Measurements from ENCODE around the gene HMGN3.
"Not testable (repeated sequence)": the region's sequence is repeated elsewhere in the genome, so short reads cannot be mapped to it uniquely, and the experiment has no call there.

Gene HMGN3

DNA sequence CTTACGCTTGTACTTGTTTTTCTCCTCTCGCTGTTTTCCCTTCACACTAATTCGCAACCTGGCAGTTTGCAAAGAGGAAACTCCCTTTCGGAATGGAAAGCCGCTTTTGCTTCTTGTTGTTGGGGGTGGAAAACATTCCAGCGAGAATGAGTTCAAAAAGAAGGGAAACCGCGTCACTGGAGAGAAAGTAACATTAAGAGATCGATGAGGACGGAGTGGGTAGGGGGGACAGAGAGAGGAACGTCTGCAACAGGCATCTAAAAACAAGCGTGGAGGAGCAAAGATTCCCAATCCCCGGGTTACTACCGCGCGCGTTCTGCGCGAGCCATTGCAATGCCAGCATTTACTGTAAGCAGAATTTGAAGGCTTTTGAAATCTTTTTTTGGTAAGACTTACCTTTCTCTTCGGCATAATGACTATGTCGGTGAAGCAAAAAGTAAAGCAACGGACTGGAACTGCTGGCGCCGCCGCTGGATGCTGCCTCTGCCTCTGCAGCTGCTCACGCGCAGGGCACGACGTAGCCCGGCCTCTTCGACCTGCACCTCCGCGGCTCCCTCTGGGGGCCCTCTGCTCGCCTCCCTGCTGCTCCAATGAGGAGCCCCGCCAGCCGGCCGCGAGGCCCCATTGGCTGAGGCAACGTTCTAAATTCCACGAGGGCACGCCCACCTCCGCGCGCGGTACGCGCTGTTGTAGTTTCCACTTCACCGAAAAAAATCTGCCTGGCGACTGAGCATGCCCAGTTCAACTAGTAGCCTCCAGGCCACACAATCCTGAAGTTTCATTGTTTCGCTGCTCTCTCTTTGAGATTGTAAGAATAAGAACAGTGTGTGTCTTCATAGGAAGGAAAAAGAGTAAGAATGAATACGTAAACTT is at the start of gene HMGN3:
HMGN3 (minus strand) TSS at position 533 of the 873 bp plus-strand sequence.
- peak within 1 kb of the TSS; percentile 71 for H3K4me3 ChIP-seq (ENCODE audit: low read depth, low read length)

DNA sequence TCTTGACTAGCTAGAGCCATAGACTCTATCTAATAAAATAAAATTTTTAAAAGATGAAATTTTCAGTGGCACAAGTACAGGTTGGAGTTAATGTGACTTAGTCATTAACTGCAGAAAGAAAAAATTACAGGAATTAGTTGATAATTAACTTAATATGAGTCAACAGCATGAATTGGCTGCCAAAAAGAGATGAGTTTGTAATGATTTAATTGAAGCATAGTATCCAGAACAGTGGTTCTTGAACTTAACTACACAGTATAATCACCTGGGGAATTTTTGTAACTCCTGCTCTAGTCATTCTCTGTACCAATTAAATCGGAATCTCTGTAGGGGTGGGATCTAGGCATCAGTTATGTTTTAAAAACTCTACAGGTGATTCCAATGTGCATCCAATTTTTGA is 46.3 kb upstream of the HMGN3 start:
- H3K4me3 ChIP-seq (ENCODE audit: low read depth, low read length), result no peak overlapping the region

DNA sequence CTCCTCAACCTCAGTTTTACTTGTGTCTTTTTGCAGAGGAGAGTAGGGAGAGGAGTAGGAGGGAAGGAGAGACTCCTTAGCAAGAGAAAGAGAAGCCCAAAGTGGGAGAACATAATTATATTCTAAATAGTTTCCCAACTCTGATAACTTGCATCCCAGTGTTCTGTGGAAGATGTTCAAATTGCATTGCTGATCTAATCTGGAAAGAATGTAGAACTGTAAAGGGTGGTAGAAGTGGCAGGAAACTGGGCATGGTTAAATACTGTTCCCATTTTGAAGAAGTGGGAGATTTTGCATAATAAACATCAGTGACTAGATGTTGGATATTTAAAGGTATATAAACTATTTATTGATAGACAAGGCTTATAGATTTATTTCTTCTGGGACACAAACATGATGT is 42.6 kb upstream of the HMGN3 start:
- H3K4me3 ChIP-seq (ENCODE audit: low read depth, low read length), result no peak overlapping the region

DNA sequence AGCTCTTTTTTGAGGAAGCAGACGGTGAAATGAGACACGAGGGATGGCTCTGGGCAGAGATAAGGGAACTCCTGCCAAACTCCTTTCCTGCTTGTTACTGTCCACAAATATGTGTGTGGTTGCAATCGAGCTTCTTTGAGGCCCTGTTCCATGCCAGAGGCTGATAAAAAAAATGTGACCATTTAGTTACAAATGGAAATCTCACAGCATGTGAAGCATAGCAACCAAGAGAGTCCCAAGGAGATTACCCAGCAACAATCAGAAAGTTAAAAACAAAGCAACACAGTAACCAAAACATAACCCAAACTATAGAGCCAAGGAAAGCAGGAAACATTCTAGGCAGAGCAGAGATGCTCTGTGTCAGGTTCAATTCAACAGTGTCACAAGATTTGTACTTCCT is 35.4 kb upstream of the HMGN3 start:
- no peak overlapping the region for H3K4me3 ChIP-seq (ENCODE audit: low read depth, low read length)

DNA sequence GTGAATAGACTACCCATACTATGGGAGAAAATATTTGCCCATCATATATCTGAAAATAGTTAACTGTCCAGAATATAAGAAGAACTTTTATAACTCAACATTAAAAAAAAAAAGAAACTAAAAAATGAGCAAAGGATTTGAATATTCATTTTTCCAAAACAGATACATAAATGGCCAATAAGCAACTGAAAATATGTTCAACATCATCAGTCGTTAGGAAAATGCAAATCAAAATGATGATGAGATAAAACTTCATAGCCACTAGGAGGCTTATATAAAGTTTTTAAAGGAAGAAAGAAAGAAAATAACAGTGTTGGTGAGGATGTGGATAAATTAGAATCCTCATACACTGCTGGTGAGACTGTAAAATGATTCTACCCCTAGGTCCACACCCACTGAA is 32.6 kb upstream of the HMGN3 start:
- no peak overlapping the region for H3K4me3 ChIP-seq (ENCODE audit: low read depth, low read length)

DNA sequence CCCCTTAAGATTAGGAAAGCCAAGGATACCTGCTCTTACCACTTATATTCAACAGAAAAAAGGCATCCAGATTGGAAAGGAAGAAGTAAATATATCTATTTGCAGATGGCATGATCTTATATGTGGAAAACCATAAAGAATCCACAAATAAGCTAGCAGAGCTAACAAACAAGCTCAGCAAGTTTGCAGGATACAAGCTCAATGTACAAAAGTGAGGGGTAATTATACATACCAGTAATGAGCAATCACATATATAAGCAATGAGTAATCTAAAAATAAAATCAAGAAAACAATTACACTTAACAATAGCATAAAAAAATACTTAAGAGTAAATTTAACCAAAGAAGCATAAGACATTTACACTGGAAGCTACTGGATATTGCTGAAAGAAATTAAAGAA is 31.6 kb upstream of the HMGN3 start:
- no peak overlapping the region for H3K4me3 ChIP-seq (ENCODE audit: low read depth, low read length)

DNA sequence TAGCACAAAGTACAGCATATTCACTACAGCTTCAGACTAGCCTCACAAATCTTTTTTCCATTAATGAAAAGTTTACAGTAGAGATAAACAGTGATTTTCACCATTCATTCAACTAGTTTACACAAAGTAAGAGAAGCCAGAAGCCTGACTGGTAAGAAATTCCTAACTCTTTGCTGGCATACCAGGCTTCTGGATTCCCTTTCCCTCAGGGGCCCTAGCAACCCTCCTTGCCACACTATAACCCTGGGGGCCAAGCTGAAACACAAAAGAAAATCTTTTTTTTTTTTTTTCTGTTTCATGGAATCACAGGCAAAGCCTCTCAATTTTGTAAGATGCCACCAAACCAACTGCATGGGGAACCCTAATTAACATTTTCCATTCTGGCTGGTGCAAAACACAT is 28.9 kb upstream of the HMGN3 start:
- H3K4me3 ChIP-seq (ENCODE audit: low read depth, low read length), result no peak overlapping the region

DNA sequence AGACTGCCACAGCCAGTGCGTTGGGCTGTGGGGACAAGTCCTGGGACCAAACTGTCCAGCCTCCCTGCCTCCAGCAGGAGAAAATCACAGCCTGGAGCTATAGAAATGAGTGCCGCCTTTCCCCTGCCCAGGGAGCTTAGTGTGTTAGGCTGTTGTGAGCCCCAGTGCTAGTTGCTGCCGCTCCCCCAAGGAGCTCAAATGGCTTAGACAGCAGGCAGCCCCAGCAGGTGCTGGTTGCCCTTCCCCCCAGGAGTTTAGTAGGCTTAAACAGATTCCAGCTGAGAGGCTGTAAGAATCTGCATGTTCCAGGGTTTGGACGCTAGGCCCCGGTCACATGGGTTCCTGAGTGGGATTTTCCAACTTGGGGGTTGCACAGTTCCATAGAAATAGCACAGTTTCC is 27.2 kb upstream of the HMGN3 start:
- no peak overlapping the region for H3K4me3 ChIP-seq (ENCODE audit: low read depth, low read length)

DNA sequence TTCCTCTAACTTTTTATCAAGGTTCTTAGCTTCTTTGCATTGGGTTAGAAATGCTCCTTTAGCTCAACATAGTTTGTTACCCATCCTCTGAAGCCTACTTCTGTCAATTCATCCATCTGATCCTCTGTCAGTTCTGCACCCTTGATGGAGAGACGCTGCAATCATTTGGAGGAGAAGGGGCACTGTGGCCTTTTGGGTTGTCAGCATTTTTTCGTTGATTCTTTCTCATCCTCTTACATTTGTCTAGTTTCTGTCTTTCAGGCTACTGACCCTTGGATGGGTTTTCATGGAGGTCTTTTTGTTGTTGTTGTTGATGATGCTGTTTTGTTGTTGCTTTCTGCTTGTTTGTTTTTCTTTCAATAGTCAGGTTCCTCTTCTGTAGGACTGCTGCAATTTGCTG is 26.3 kb upstream of the HMGN3 start:
- no peak overlapping the region for H3K4me3 ChIP-seq (ENCODE audit: low read depth, low read length)

DNA sequence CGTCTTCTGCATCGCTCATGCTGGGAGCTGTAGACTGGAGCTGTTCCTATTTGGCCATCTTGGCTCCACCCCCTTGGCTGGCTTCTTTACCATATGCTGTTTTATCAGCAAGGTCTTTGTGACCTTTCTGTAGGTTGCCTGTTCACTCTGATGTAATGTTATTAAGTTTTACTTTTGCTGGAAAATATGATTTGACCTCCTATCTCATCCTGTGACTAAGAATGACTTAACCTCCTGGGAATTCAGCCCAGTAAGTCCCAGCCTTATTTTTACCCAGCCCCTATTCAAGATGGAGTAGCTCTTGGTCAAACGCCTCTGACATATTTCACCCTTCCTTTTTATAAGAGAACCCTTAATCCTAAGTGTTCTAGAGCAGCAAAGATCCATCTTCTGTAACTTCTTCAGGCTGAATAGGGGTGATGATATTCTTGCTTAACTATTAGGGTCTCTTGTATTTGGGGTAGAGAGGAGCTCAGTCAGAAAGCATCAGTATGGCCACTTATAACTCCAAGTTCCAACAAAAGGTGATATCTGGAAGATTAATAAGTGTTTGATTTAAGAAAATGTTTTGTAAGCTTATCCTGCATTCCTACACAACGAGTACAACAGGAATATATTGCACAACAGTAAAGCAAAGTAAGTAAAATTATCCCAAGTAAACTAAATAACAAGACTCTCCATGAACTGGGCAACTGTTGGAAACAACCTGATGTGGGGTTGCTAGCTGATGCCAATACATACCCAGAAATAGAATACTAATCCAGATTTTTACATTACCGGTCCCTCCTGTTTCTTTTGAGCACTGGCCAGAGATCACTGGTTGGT is 23.1 kb upstream of the HMGN3 start:
- H3K4me3 ChIP-seq (ENCODE audit: low read depth, low read length), result no peak overlapping the region

DNA sequence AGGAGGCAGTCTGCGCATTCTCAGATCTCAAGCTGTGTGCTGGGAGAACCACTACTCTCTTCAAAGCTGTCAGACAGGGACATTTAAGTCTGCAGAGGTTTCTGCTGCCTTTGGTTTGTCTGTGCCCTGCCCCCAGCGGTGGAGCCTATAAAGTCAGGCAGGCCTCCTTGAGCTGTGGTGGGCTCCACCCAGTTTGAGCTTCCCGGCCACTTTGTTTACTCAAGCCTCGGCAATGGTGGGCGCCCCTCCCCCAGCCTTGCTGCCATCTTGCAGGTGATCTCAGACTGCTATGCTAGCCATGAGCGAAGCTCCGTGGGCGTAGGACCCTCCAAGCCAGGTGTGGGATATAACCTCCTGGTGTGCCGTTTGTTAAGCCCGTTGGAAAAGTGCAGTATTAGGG is 22.3 kb upstream of the HMGN3 start:
- not testable (repeated sequence) for H3K4me3 ChIP-seq (ENCODE audit: low read depth, low read length)

DNA sequence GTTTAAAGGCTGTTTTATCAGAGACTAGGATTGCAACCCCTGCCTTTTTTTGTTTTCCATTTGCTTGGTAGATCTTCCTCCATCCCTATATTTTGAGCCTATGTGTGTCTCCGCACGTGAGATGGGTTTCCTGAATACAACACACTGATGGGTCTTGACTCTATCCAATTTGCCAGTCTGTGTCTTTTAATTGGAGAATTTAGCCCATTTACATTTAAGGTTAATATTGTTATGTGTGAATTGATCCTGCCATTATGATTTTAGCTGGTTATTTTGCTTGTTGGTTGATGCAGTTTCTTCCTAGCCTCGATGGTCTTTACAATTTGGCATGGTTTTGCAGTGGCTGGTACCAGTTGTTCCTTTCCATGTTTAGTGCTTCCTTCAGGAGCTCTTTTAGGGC is 20.6 kb upstream of the HMGN3 start:
- not testable (repeated sequence) for H3K4me3 ChIP-seq (ENCODE audit: low read depth, low read length)

DNA sequence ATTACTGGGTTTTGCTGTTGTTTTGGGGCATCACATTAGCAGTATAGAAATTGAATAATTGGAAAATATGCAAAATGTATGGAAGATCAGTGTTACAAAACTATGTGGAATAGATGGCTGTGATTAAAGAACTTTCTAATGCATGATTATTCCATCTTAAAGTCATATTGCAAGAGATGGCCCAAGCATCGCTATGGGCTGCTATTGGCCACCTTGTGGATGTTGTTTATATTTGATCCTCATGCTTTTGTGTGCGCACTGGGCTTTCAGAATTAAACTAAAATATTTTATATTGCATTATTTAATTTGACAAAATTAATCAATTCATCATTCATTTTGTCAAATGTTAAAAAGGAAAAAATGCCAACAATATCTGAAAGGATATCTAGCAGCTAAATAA is 16.1 kb upstream of the HMGN3 start:
- H3K4me3 ChIP-seq (ENCODE audit: low read depth, low read length), result no peak overlapping the region

DNA sequence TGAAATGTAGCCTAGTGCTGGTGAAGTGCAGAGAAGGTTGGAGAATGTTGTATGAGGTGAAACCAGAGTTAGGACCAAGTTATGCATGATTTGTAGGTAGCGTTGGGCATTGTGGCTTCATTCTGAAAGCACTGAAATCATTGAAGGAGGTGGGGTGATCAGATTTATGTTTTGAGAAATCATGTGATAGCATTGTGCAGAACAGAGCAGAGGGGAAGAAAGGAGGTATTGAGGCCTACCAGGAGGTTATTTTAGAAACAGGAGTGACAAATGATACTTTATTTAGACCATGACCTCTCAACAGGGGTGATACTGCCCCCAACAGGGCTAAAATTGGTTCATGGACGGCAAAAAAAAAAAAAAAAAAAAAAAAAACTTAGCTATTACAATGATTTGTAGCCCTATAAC is 15.6 kb upstream of the HMGN3 start:
- no peak overlapping the region for H3K4me3 ChIP-seq (ENCODE audit: low read depth, low read length)

DNA sequence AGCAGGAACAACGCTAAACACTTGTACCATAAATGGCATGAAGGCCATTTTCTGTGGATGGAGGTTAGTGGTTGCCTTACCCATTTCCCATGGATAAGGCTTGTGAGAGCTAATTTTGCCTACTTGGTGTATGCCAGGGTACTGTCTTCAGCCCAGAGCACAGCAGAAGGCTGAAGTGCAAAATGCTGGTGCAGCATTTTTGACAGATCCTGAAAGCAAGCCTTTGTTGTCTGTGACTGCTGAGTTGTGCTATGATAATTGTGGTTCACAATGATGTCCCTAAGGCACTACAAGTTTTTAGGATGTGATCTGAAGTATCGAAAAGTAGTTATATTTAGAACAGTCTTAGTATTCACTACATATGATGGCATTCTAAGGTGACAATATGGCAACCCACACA is 14.7 kb upstream of the HMGN3 start:
- no peak overlapping the region for H3K4me3 ChIP-seq (ENCODE audit: low read depth, low read length)

DNA sequence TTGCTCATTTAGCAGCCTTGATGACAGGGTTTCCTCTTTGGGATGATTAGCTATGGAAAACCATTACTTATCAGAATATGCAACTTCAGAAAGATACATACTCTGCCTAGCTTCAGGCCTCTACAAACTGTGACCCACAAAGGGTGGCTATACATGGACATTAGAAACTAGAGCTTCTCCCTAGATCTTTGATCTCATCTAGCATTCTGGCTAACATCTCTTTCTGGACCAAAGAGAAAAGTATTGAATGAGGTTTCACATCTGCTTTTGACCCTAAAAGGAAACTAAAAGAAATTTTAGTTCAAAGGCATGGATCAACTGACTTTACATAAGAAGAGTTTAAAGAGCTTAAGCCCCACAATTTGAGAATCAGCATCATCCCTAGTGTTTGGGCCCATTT is 12.4 kb upstream of the HMGN3 start:
- H3K4me3 ChIP-seq (ENCODE audit: low read depth, low read length), result no peak overlapping the region

DNA sequence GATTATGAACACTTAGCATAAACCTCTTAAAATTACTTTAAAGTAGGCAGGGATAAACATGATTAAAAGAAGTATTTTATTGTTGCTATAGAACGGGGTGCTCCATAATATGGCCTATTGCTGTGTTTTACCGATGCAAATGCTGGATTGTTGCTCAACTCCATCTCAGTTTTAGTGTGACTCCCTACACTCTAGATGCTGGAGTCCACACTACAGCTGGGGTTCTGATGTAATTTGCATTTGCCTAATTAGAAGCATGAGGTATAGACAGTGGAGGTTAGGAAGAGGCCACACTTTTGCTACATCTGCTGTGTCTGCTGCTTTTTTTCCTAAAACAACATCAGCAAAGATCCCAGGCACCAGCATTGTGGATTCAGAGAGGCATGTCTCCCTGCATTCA is 6.7 kb upstream of the HMGN3 start:
- H3K4me3 ChIP-seq (ENCODE audit: low read depth, low read length), result no peak overlapping the region

DNA sequence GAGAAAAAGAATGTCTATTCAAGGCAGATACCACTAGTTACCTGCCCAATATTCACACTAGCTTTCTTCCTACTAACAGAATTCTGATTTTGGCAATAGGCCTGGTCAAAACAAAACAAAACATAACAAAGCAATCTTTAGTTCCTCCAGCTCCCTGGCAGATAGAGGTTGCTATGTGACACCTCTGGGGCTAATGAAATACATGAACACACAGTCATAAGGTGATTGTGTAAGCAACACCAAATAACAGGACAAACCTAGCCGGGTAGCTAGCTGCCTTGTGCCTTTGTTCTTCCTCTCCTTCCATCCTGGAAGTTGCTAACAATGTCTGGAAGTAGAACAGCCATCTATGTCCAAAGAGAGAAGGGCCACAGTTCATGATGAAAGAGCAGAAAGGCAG is 6.0 kb upstream of the HMGN3 start:
- no peak overlapping the region for H3K4me3 ChIP-seq (ENCODE audit: low read depth, low read length)

DNA sequence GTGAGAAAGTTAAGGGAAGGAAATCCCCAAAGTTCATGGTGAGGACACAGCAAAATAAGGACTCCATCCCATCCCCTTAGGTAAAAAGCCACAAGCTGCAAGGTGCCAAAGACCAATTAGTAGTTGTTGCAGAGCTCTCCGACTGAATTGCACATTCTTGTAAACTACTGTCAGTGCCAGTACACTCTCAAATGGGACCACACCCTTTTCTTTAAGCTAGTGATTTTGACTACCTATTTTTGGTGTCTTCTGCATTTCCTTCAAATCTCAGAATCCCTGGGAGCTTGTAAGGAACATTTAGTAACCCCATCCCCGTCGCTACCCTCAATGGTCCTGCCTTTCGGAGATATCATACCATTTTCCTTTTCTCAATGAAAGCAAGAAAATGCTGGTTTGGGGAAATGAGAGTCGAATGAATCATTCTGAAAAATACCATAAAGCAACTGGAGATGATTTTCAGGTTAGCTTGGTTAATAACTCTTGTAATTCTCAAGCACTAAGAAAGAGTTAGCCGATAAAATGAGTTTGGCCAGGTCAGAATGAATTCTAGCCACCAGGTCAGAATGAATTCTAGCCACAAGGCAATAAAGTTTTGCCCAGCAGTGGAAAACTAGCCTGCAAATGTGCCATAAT is 5.2 kb upstream of the HMGN3 start:
- H3K4me3 ChIP-seq (ENCODE audit: low read depth, low read length), result no peak overlapping the region

DNA sequence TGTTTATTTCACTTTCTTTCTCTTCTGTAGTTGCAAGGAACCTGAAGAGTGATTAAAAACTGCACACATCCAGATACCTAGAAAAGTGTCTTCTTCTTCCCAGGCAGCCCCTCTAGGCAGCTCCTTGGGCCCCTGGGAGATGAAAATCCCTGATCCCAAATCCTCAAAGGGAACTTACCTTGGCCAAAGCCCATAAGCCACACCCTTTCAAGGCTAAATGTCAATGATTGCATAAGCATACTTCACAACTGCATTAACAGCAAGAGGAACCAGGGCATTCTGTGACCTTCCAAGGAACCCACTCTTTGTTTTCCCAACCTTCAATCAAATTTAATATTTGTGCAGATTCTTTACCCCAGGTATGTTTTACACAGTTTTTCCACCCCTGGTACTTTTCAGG is 4.4 kb upstream of the HMGN3 start:
- no peak overlapping the region for H3K4me3 ChIP-seq (ENCODE audit: low read depth, low read length)

DNA sequence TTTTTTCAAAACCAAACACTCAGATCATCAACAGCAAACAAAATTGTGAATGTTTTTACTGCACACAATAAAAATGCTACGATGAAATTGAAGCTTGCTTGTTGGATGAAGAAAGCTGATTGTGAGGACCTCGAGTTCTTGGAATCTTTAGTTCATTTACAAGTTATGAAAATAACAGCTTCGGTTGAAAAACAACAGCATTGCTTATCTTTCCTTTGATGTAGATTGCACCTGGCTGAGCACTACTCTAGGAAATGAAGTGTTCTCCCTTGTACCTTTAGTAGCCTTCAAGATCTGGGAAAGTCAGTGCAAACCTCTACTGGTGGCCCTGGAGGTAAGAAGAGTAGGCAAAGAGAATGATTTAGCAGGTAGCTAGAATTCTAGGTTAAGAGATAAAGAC is 2.2 kb upstream of the HMGN3 start:
- H3K4me3 ChIP-seq (ENCODE audit: low read depth, low read length), result no peak overlapping the region

DNA sequence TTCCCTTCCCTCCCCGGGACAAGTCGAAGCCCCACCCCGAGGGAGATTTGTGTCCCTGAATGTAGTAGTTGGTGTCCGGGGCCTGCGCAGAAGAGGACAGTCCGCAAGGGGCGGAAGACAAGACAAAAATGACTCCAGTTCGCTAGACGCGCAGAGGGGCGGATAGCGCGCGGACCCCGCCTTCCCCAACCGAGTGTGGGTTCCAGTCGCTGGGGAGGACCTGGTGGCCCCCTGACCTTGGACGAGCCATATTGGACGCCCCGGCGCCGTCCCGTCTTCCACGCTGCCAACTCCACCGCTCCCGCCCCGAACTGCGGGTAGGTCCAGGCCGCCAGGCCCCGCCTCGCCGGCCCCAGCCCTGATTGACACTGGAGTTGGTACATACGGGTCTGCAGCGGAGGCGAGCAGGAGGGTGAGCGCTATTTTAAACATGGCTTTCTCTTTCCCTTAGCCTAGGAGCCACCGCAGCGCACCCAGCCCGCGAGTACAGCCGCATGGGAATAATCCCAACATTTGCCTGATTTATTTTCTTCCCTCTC is 802 bp downstream of the HMGN3 start:
- peak overlapping the region; percentile 71 for H3K4me3 ChIP-seq (ENCODE audit: low read depth, low read length)

All from iPS-11a (cell line).